Left hindlimb (tissue), 1 donor: Measurements from ENCODE around the gene BDKRB2.
A peak's percentile ranks its signal among the peaks of the same experiment; 100 is the strongest.

ENCODE experiments used
- DNase-seq: peaks from one replicate; pipeline ENCODE4 v3.0.0-alpha.2; 2018

Gene BDKRB2

GRCh38 chr14:96255501-96256366 lies 51.1 kb downstream of the BDKRB2 start, which contains the start of gene BDKRB1:
Gene BDKRB1 (plus strand): TSS chr14:96256210. CDS start chr14:96263683, 7,473 bp downstream.
- DNase-seq: no peak

- no peak for DNase-seq
Measured at GRCh38 chr14:96256407-96256806, 51.8 kb downstream of the BDKRB2 start.

GRCh38 chr14:96257056-96257455 lies 52.4 kb downstream of the BDKRB2 start:
- DNase-seq: no peak

DNA sequence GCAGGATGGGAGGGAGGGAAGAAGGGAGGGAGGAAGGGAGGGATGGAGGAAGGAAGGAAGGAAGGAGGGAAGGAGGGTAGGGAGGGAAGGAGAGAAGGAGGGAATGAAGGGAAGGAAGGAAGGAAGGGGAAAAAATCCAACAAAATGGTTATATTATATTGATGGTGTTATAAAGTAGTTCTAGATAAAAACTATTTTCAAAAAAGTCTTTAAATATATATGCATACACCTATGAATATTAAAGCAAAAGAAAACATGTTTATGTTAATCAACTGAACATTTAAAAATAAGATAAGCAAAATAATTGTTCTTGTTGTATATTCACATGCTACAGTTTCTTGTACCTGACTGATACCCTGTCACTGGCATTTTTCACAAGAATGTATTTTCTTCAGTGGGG lies 53.3 kb downstream of the BDKRB2 start:
- no peak for DNase-seq

- DNase-seq: no peak
Measured at GRCh38 chr14:96260341-96260821, 55.7 kb downstream of the BDKRB2 start.

- no peak for DNase-seq
Measured at GRCh38 chr14:96261053-96261452, 56.4 kb downstream of the BDKRB2 start.

- no peak for DNase-seq
Measured at GRCh38 chr14:96261772-96262655, 57.4 kb downstream of the BDKRB2 start.

- no peak for DNase-seq
Measured at GRCh38 chr14:96263347-96264199, 58.9 kb downstream of the BDKRB2 start.

DNA sequence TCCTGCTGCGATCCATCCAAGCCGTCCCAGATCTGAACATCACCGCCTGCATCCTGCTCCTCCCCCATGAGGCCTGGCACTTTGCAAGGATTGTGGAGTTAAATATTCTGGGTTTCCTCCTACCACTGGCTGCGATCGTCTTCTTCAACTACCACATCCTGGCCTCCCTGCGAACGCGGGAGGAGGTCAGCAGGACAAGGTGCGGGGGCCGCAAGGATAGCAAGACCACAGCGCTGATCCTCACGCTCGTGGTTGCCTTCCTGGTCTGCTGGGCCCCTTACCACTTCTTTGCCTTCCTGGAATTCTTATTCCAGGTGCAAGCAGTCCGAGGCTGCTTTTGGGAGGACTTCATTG lies 59.5 kb downstream of the BDKRB2 start:
- DNase-seq: no peak

GRCh38 chr14:96264853-96265252 lies 60.2 kb downstream of the BDKRB2 start:
- no peak for DNase-seq

- DNase-seq: no peak
Measured at GRCh38 chr14:96265383-96266095, 60.9 kb downstream of the BDKRB2 start.

DNA sequence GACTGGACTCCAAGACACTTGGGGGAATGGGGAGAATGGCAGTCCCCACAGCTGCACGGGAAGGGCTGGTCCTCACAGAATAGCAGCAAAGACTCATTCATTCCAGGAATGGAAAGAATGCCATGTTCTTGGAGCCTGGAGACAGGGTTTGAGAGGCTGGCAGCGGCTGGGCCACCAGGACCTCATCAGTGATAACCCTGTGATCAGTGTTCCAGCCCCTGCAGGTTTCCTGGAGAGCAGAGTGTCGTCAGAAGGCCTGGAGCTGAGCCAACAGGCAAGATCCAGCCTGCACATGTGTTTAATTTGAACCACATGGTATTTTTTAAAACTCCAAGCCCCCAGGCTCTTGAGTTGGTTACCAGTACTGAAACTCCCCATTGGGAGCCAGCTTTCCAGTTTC lies 62.7 kb downstream of the BDKRB2 start:
- peak; percentile 68 for DNase-seq

GRCh38 chr14:96267916-96268315 lies 63.3 kb downstream of the BDKRB2 start:
- no peak for DNase-seq

- DNase-seq: peak; percentile 55
Measured at GRCh38 chr14:96268431-96269358, 64.1 kb downstream of the BDKRB2 start.

DNA sequence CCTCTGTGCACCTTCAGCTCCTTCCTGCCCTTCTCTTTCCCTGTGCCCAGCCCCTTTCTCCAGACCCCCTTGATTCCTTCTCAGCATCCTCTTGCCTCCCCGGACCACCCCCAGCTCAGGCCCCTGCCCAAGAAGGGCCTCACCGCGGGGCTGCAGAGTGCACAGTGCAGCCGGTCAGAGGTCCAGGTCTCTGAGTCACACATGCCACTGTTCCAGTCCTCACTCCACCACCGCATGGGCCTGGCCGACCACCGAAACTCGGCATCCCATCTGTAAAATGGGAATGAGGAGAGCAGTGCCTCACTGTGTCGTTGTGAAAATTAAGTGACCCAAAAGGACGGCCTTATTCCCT lies 64.7 kb downstream of the BDKRB2 start:
- no peak for DNase-seq

DNA sequence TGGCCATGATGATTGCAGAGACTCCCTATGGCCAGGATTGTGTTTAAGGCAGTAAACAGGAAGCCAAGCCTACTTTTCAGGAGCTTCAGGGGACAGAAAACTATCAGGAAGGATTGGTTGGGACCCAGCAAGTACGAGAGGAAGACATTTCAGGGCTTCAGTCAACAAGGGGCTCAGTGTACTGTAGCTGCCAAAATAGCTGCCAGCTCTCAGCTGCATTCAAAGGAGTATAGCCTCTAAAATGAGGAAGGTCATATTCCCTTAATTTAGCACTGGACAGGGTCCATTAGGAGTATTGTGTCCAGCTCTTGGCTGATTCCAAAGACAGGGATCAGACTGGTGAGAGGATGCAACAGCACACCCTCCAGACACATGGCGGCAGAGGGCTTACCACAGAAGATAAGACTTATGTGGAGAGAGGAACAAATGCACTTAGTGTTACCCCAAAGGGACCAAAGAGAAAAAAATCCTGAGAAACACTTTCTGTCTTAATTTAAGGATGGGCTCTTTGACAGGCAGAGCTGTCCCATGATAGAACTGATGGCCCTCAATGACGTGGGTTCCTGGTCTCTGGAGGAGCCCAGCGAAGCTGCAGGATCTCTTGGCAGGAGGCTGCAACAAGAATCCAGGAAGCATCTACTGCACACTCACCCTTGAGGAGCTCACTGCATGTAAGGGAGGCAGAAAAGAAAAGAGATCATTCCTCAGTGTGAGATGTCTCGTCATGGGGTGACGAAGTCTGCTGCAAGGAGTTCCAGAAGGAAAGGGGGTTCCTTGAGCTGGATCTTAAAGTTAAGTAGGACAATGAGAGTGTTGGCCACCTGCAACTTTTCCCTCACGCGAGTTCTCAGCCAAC lies 66.2 kb downstream of the BDKRB2 start:
- DNase-seq: no peak

- DNase-seq: no peak
Measured at GRCh38 chr14:96271421-96271762, 66.8 kb downstream of the BDKRB2 start.

- no peak for DNase-seq
Measured at GRCh38 chr14:96272777-96273473, 68.3 kb downstream of the BDKRB2 start.

DNA sequence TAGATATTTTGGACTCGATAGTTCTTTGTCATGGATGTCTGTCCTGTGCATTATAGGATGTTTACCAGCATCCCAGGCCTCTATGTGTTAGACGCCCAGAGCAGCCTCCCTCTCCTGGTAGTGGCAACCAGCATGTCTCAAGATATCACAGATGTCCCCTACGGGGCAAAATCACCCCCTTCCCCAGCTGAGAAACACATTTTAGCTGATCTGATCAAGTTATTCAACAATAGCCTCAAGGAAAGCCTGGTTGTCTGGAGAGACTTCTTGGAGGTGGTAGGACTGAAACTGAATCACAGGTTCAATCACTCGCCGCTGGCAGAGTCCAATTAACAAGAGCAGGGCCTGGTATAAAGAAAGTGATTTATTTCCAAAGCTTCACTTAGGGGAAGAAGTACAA lies 69.0 kb downstream of the BDKRB2 start:
- no peak for DNase-seq
